HG03066 (cell line): ENCODE results near the gene DNAJB5.

Source experiments
- ATAC-seq: cut with Tn5 transposase; IDR thresholded peaks from one replicate; pipeline ENCODE4 v1.9.1; 2021; ENCODE audit warnings: low read depth; ENCODE audit not compliant: unreplicated experiment

The DNAJB5 gene

DNA sequence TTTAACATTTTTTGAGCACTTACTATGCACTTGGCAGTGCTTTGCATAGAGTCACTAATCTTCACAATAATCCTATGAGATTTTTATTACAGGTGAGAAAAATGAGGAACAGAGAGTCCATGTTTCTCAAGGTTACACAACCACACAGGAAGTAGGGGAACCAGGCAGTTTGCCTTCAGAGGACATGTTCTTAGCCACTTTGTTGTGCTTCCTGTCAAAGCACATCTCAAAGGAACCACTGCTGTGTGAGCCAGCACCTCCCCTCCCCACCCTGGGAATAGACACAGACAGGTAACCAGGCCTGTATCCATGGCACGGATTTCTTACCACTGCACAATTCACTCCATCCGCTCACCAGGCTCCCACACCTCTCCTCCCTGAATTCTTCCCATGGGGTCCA is 6.3 kb upstream of the DNAJB5 start:
- ATAC-seq: no peak

DNA sequence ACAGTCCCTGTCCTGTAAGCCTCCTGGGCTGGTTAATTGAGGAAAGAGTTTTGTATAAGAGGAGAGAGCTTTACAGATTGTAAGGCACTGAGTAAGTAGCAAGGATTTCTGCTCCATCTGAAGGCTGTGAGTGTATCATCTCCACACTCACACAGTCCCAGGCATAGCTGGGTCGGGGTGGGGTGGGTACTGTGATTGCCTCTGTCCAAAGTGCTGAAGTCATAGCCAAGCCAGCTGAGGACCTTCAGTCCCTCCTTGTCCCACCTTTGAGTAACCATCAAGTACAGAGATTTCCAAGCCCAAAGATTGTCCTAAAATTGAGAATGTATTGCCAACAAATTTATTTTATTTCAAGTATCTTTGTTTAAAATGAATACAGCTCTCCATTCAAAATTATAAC is 5.5 kb upstream of the DNAJB5 start:
- ATAC-seq: no peak

DNA sequence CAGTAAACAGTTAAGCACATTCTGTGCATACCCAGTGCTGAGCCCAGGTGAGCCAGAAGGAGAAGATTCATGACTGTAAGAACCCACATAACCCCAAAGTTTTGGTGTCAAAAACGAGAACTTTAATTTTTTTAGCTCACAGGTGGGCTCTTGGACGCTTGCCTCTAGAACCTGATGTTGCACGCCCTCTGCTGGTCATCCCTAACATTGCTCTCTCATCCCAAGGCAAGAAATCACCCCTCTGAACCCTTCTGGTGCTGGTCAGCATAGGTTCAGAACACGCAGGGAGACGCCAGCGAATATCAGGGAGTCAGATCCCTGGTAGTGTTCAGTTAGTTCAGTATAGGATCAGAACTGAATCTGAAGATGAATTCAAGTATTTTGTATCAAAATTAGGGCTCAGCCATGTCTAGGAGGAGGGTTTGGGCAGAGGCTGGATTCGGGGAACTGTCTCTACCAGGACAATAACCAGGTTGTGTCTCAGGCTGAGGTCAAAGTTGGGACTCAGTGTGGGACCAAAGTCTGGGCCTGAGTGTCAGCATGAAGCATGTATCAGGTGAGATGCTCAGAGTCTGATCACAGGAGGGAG is 4.1 kb upstream of the DNAJB5 start:
- ATAC-seq: no peak

DNA sequence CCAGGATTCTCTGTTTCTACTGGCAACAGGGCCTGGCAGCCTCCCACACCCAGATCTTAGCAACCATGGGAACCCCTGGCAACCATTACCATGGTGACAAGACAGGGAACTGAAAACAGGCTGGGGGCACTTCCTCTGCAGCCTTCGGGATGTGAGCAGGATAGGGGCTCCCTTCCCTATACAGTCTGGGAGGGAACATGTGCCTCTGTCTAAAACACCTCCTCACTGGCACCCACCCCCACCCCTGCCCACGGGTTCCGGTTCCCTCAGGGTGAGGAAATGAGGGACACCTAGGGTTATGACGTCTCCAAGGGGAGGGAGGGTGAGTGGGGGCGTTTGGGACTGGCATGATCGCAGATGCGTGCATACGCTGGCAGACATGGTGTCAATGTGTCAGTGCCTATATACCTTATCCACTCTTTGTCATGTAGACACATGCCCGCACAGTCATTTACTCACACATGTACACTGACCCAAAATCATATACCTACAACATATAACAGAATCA is 3.0 kb upstream of the DNAJB5 start:
- ATAC-seq: no peak

DNA sequence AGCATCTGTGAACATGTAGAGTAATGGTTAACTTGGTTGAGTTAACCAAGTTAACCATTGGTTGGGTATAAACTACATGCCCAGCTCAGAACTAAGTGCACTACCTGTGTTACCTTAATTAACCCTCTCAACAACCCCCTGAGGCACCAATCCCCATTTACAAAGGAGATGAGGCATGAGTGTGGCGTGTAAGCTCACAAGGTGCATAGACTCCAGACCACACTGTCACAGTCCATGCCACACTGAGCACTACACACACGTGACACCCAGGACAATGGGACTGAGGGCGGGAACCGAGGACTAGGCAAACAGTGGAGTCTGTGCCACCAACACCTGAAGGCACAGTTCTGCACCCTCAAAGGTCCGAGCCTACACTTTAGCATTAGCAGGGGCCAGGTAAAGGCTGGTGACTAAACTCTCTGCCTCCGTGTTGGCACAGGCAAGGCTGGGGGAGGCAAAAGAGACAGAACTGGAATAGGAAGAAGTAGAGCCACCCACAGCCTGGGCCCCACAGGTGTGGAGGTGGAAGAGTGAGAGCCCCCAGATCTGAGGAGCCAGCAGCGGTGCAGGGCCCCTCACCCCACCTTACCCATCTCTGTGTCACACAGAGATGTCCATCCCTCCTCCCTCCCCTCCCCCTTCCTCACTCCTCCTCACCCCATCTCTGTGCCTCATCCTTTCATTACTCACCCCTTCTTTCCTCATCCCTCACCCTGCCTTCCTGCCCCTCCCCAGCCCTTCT is 2.2 kb upstream of the DNAJB5 start:
- no peak for ATAC-seq

DNA sequence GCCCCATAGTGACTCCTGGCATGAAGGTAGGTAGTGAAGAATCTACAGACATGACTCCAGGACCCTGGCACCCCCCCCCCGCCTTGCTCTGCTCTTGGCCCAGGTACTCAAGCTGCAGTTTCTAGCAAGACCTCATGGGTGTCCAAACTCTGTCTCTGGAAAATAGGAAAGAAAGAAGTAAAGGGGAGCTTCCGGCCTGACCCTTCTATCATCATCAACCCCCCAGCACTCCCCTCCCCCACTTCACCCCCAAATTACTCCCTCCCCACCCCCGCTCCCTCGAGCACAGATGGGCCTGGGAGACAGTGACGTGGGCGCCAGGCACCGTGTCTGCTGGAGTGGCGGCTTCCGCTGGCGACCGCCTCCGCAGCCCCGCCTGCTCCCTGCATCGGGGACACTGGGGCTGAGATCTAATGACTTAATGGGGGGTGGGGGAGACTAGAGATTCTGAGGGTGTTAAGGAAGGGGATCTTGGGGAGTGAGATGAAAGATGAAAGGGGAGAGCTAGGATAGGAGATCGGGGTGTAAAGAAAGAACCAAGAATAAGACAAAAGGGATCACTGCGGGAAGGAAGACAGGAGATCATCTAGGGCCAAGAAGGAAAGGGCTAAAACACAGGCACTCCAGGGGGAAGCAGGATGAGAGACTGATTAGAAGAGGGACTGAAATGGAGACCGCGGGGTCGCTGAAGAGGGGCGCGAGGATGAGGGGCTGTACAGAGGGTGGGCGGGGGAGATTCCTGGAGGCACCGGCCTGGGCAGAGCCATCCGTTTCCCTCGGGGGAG is 1.1 kb upstream of the DNAJB5 start:
- no peak for ATAC-seq

DNA sequence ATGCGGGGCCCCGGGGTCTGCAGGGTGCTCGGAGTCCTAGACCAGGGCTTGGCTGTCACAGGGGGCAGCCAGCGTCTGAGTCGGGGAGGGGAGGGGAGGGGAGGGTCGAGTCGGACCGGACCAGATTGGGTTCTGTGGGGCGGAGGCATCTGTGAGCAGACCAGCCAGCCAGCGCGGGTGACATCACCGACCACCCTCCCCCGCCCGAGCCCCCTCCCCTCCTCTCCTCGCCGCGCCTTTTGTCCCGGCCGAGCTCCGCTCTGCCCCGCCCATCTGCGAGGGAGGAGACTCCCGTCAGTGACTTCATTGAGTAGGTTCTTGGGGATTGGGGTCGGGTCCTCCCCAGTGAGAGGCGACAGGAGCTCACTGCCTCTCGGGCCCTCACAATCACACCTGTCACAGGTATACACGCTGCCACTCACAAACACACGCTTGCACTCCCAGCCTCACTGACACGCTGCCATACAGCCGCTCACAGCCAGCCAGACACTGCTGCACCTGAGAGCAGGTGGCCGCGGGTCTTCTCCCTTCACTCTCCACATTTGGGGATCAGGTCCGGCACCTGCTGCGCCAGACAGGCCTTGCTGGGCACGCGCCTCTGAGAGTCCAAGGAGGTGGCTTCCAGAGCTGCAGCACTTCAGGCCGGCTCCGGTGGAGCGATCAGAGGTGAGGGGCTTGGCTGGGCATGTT is 546 bp downstream of the DNAJB5 start:
- no peak for ATAC-seq

DNA sequence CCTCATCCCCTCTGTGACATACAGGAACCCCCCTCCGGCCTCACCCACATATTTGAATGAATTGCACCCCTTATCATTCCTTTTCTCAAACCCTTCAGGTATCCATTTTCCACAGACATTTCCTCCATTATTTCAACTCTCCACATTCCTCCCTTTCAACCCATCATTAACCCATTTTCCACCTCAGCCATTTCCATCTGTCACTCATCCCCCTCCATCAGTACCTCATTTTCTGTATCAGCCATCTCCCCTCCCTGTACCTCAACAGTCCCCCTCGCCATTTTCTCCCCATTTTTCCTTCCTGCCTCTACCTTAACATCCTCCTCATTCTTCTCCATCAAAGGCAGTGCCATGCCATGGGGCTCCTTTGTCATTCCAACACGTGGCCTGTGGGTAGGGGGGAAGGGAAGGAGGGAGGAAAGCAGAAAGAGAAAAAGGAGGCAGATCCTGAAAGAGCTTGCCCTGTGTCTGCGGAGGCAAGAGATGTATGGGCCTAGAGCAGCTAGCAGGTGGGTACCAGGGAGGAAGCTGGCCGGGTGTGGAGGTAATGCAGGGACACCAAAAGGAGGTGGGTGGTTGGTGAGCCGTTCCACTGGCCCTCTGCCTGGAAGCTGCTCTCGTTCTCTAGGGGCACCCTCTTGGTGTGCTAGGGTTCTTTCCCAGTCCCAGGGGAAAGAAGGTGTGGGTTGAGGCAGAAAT is 1.5 kb downstream of the DNAJB5 start:
- ATAC-seq: no peak

DNA sequence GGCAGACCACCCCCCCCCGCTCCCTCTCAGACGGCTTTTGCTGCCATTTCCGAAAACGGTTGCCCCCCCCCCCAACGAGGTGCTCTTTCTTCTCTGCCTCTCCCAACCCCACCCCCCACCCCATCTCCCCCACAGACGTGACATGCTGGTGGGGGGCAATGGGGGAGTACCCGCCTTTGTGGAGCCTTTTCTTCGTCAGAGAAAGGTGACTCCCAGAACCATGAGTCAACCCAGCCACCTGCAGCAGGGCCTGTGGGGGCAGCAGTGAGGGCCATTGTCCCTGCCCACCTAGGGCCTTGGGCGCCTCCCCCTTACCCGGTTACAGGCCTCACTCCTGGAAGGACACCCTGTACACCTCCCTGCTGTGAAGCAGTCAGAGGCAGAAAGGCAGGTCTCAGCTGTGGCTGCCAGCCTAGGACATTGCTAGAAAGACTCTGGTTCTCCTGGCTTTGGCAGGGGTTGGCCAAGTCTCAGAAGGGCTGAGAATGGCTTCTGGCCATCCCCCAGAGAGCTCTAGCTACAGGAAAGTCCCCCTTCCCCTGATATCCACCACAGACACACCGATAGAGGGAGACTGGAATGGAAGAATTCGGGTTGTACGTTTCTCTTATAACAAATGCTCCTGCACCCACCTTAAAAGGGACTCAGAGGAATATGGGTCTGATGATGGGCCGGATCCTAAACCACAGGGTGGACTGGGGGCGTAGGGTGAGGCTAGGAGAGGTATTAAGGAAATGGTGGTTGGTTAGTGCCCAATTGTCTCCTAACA is 2.2 kb downstream of the DNAJB5 start:
- ATAC-seq: no peak

DNA sequence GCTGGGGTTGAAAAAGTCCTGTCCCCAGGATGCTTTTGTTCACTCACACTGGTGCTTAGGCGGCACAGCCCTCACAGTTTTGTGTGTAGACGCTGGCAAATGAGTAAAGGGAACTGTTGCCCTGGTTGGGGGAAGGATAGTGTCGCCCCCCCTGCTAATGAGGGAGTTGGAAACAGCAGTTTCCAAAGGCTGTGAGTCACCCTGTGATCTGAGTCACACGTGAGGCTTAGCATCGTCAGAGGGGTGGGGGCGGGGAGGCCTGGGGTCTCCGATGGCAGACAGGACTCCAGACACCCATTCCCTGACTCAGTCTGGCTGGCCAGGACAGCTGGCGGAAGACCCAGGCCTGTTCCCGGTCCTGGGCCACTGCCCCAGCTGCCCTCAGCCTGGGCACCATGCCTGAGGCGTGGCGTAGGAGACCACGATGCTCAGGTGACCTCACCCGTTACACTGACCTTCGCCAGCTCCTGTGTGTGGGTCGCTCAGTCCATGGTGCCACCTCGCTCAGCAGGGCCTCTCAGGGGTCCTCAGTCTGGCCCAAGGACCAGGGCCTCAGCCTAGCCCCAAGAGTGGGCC is 2.9 kb downstream of the DNAJB5 start:
- ATAC-seq: no peak

DNA sequence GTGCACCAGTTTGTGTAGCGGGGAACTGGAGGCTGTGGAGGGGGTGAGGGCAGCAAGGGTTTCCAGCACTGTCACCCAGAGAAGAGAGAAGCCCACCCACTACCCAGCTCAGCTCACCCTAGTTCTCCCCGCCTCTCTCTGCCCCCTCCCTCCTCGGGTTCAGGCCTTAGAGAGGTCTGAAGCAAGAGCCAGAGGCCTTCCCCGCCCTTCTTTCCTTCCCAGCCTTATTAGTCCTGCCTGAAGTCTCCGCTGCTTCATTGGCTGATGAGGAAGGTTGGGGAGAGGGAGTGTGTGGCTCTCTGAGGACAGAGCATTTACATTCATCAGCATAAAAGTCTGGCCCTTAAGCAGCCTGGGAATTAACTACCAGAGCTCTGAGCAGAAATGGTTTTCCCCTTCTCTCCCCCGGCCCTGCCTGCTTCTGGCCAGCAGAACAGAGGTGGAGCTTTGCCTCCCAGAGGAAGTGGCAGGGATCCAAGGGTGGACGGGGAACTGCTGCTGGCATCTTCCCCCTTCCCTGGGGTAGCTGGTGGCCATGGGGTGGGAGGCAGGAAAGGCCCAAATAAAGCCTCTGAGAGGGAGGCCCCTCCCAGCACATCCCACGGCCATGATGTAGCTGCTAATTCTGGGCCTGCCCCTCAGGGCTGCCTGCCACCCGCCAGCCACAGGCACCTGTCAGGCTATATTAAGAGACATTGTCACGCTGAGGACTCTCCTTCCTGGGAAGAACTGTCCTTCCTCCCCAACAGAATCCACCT is 4.1 kb downstream of the DNAJB5 start:
- ATAC-seq: no peak

DNA sequence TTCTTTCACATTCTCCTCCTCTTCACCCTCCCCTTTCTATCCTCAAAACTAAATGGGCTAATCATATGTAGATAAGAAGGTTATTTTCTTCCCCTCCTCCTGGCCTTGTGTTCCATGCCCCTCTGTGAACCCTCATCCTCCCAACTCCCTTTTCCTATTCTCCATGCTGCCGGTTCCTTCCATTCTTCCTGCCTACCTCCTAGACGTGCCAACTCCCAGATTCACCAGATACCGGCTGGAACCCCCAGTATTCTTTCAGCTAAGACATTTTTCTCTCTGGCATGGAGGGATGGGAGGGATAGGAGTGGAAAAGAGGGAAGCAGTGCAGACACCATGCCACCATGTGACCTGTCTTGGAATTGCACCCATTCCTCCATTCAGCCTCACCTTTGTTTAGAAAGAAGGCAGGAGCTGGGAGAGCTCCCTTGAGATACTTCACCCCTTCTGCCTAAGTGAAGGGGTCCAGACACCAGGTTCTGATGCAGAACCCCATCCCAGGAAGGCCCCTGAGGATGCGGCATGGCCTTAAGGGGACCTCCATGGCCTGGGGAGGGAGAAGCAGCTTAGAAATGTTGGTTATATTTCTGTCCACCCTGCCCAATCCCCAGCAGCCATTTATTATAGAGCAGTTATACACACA is 4.8 kb downstream of the DNAJB5 start:
- ATAC-seq: no peak

DNA sequence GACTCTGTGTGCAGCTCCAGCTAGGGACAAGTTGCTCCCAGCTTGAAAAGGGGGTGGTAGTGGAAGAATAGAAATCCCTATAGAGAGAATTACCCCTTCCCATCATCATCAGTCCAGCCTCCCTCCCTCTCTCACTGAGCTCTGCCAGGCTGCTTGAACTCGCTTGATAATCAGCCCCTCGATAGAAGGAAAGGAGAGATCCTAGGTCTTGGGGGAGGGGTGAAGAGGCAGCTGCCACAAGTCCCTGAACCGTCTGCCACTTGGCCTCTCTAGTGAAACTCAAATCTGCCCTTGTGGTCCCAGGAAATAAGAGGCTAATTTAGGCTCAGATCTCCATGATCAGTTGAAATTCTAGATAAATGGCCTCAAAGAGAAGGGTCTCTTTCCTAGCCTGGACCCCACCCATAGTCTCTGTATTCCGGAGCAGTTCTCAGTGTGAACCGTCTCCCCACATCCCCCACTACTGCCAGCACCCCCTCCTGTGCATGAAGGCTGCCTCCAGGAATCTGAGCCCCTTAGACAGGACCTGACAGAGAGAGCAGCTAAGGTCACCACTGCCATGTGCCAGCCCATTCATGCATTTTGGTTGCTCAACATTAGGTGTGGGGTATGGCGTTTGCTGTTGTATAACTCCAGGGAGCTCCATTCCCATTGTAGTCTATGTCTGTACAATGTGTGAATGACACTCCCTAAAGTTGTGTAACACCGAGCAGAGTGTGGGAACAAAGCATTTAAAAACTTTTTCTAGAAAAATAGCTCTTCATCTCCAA is 5.5 kb downstream of the DNAJB5 start:
- no peak for ATAC-seq

DNA sequence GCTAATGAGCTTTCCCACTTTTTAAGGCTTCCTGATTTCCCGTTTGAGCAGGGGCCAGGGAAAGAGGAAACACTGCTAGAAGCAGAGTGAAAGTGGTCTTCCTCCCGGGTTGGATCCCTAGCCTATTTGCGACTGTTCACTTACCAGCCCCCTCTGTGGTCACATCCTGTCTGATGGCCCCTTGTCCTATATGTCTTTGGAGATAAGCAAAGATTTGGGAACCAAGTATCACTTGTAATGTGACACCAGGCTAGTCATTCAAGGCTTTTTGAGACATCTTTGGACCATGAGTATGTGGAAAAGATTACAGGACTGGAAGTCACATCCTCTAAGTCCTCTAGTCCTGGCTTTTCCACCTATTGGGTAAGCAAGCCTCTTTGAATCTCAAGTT is 6.1 kb downstream of the DNAJB5 start:
- no peak for ATAC-seq

DNA sequence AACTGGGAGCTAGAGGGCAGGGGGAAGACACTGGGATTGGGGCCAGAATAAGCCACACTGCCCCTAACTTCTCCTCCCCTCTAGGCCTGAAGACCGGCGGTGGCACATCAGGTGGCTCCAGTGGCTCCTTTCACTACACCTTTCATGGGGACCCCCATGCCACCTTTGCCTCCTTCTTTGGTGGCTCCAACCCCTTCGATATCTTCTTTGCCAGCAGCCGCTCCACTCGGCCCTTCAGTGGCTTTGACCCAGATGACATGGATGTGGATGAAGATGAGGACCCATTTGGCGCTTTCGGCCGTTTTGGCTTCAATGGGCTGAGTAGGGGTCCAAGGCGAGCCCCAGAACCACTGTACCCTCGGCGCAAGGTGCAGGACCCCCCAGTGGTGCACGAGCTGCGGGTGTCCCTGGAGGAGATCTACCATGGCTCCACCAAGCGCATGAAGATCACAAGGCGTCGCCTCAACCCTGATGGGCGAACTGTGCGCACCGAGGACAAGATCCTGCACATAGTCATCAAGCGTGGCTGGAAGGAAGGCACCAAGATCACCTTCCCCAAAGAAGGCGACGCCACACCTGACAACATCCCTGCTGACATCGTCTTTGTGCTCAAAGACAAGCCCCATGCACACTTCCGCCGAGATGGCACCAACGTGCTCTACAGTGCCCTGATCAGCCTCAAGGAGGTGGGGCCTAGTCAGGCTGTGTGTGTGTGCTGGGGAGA is 6.8 kb downstream of the DNAJB5 start:
- no peak for ATAC-seq

DNA sequence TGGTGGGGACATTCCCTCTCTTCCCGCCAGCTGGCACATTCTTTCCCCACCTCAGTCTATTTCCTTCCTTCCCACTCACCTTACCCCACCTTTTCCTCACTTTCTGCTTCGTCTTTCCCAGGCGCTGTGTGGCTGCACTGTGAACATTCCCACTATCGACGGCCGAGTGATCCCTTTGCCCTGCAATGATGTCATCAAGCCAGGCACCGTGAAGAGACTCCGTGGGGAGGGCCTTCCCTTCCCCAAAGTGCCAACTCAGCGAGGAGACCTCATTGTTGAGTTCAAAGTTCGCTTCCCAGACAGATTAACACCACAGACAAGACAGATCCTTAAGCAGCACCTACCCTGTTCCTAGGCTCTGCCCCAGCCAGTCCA is 7.3 kb downstream of the DNAJB5 start:
- no peak for ATAC-seq

DNA sequence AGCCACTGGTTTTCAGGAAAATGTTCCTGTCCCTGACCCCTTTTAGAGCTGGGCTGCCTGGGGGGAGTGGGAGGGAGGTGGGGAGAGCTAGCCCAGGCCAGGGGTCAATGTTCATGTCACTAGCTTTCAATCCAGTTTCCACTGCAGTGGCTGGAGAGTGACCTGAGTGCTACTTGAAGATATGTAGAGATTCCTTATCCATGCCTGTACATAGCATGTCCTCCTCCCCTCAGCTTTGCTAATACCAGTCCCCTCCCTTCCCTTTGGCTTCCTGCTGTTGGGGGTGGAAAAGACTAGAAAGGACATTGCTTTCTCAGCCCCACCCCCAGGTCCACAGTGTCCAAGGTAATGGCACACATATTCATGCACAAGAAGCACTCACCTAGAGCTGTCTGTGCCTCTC is 7.8 kb downstream of the DNAJB5 start:
- no peak for ATAC-seq
